Endothelial cell of umbilical vein (primary cell): ENCODE results near the gene IRF6.

ENCODE experiments used
- CTCF ChIP-seq, 2 donors: IDR thresholded peaks; 1 replicate in 1 of 2; 2 replicates in 1 of 2; pipeline ENCODE4 v1.5.1; 2011; ENCODE audit warnings: low read length in 2 of 2, mild to moderate bottlenecking in 2 of 2, moderate library complexity in 2 of 2, control low read depth in 1 of 2, inconsistent platforms in 1 of 2, low read depth in 1 of 2; ENCODE audit not compliant: insufficient read depth in 1 of 2; ENCODE audit errors: extremely low read depth in 1 of 2
- JUN ChIP-seq: IDR thresholded peaks from 2 replicates; pipeline ENCODE4 v1.6.1; 2011; ENCODE audit warnings: borderline replicate concordance, low read depth; ENCODE audit not compliant: insufficient read length, insufficient read depth
- MAX ChIP-seq: IDR thresholded peaks from 2 replicates; pipeline ENCODE4 v1.6.1; 2011; ENCODE audit not compliant: insufficient read depth, insufficient read length
- MYC ChIP-seq: IDR thresholded peaks from one replicate; pipeline ENCODE4 v1.6.1; 2011; ENCODE audit warnings: mild to moderate bottlenecking, low read depth, low read length
- POLR2A ChIP-seq: IDR thresholded peaks from 2 replicates; pipeline ENCODE4 v1.6.1; 2012; ENCODE audit warnings: low read depth, mild to moderate bottlenecking, control low read depth, low read length

GRCh38 chr1:209741193-209741592 is 64.7 kb downstream of the IRF6 start:
- TF ChIP-seq CTCF (IDR thresholded peaks at IDR 0.05; ENCODE audit: extremely low read depth in 1 of 2, insufficient read depth in 1 of 2, low read depth in 1 of 2, low read length in 2 of 2): no peak
- TF ChIP-seq JUN: no peak
- TF ChIP-seq POLR2A: no peak
- no peak for TF ChIP-seq MAX
- TF ChIP-seq MYC: no peak
